HG03175 (cell line): ENCODE data around the gene ADARB2.

Experiments
- ATAC-seq: cut with Tn5 transposase; IDR thresholded peaks from one replicate; pipeline ENCODE4 v1.9.1; 2021; ENCODE audit warnings: mild to moderate bottlenecking, moderate library complexity; ENCODE audit not compliant: unreplicated experiment

ADARB2 gene

GRCh38 chr10:1274701-1275544 lies 462.4 kb downstream of the ADARB2 start:
- ATAC-seq = no peak

GRCh38 chr10:1274111-1274661 lies 463.1 kb downstream of the ADARB2 start:
- ATAC-seq = no peak

- no peak for ATAC-seq
These were observed 463.8 kb downstream of the ADARB2 start for GRCh38 chr10:1273372-1274105.

GRCh38 chr10:1272777-1273161 lies 464.6 kb downstream of the ADARB2 start:
- ATAC-seq = no peak

- ATAC-seq = no peak
These were observed 465.1 kb downstream of the ADARB2 start for GRCh38 chr10:1272079-1272776.

- no peak for ATAC-seq
These were observed 466.4 kb downstream of the ADARB2 start for GRCh38 chr10:1270906-1271305.

GRCh38 chr10:1270490-1270889 lies 466.8 kb downstream of the ADARB2 start:
- no peak for ATAC-seq

- no peak for ATAC-seq
These were observed 468.5 kb downstream of the ADARB2 start for GRCh38 chr10:1268831-1269230.

GRCh38 chr10:1267568-1267967 lies 469.8 kb downstream of the ADARB2 start:
- no peak for ATAC-seq

- ATAC-seq = no peak
These were observed 470.2 kb downstream of the ADARB2 start for GRCh38 chr10:1267148-1267547.

- no peak for ATAC-seq
These were observed 471.1 kb downstream of the ADARB2 start for GRCh38 chr10:1266033-1266802.

GRCh38 chr10:1264001-1264400 lies 473.3 kb downstream of the ADARB2 start:
- ATAC-seq = no peak

GRCh38 chr10:1257274-1257673 lies 480.1 kb downstream of the ADARB2 start:
- no peak for ATAC-seq

- ATAC-seq = no peak
These were observed 480.9 kb downstream of the ADARB2 start for GRCh38 chr10:1256432-1256725.

- no peak for ATAC-seq
These were observed 481.5 kb downstream of the ADARB2 start for GRCh38 chr10:1255600-1256431.

GRCh38 chr10:1255118-1255517 lies 482.2 kb downstream of the ADARB2 start:
- no peak for ATAC-seq

- no peak for ATAC-seq
These were observed 483.6 kb downstream of the ADARB2 start for GRCh38 chr10:1253523-1254353.

GRCh38 chr10:1251769-1252168 lies 485.6 kb downstream of the ADARB2 start:
- ATAC-seq = no peak
